HEK293 (cell line): Measurements from ENCODE around the gene CDC27.

Experiments used
- CTCF ChIP-seq: fragments of 450-650 bp; formaldehyde crosslinking; IDR thresholded peaks from 2 replicates; pipeline ENCODE4 v1.5.1; 2016; ENCODE audit warnings: missing biosample characterization, missing genetic modification characterization
- GLI4 ChIP-seq: fragments of 450-650 bp; formaldehyde crosslinking; IDR thresholded peaks from 2 replicates; pipeline ENCODE4 v1.5.1; 2016; ENCODE audit warnings: missing biosample characterization, missing genetic modification characterization
- PBX3 ChIP-seq: sonication (generic); formaldehyde crosslinking; IDR thresholded peaks from 2 replicates; pipeline ENCODE4 v1.8.1; 2022; ENCODE audit warnings: mild to moderate bottlenecking, moderate library complexity, missing genetic modification reagents
- REST ChIP-seq: fragments of 450-650 bp; formaldehyde crosslinking; IDR thresholded peaks from 2 replicates; pipeline ENCODE4 v1.5.1; 2016; ENCODE audit warnings: missing biosample characterization, missing genetic modification characterization
- ZNF274 ChIP-seq, 2 experiments: fragments of 200-500 bp in 1 of 2; fragments of 450-650 bp in 1 of 2; sonication (Bioruptor generic) in 1 of 2; formaldehyde crosslinking in 1 of 2; IDR thresholded peaks; 2 replicates each; pipeline versions ENCODE4 v1.5.1 to v1.6.1; 2014 to 2016; ENCODE audit warnings: borderline replicate concordance in 1 of 2, inconsistent platforms in 1 of 2, low read length in 1 of 2, missing biosample characterization in 1 of 2, missing genetic modification characterization in 1 of 2
- ZNF398 ChIP-seq: fragments of 450-650 bp; formaldehyde crosslinking; IDR thresholded peaks from 2 replicates; pipeline ENCODE4 v1.5.1; 2017; ENCODE audit warnings: missing biosample characterization, missing genetic modification characterization

GRCh38 chr17:47223460-47223859 lies 34.4 kb upstream of the CDC27 start:
- no peak for TF ChIP-seq GLI4
- TF ChIP-seq ZNF398 (tag by site-specific recombination): no peak
- TF ChIP-seq CTCF (tag by site-specific recombination): no peak
- TF ChIP-seq PBX3: no peak
- no peak for TF ChIP-seq ZNF274 (IDR thresholded peaks at IDR 0.05; ENCODE audit: low read length)
- no peak for TF ChIP-seq ZNF274 (tag by site-specific recombination; IDR thresholded peaks at IDR 0.05; ENCODE audit: borderline replicate concordance)
- no peak for TF ChIP-seq REST (tag by site-specific recombination)
